PFSK-1 (cell line): ENCODE data around the gene TLR5.

Experiments used
- POLR2AphosphoS5 ChIP-seq: IDR thresholded peaks from 2 replicates; pipeline ENCODE4 v1.6.1; 2012; ENCODE audit warnings: low read depth, mild to moderate bottlenecking, control low read depth, low read length, moderate library complexity
- TF ChIP-seq, protein P1 (sequence below), 2 experiments: IDR thresholded peaks; 2 replicates each; pipeline versions ENCODE4 v1.6.1 to v1.8.0; 2011 to 2012; ENCODE audit warnings: low read depth in 2 of 2, low read length in 2 of 2, control low read depth in 1 of 2, inconsistent platforms in 1 of 2, mild to moderate bottlenecking in 1 of 2, moderate library complexity in 1 of 2; ENCODE audit not compliant: insufficient read depth in 1 of 2

DNA sequence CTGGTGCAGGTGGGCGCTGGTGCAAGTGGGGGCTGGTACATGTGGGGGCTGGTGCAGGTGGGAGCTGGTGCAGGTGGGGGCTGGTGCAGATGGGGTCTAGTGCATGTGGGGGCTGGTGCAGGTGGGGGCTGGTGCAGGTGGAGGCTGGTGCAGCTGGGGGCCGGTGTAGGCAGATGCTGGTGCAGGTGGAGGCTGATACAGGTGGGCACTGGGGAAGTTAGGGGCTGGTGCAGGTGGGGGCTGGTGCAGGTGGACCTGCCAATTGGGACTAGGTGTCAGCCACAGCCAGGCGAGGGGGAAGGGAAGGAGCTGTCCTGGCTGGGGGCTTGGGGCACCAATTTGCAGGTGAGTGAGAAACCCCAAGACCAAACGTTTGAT, 46.5 kb upstream of the TLR5 start:
- TF ChIP-seq POLR2AphosphoS5, result no peak
- TF ChIP-seq, protein P1, sequence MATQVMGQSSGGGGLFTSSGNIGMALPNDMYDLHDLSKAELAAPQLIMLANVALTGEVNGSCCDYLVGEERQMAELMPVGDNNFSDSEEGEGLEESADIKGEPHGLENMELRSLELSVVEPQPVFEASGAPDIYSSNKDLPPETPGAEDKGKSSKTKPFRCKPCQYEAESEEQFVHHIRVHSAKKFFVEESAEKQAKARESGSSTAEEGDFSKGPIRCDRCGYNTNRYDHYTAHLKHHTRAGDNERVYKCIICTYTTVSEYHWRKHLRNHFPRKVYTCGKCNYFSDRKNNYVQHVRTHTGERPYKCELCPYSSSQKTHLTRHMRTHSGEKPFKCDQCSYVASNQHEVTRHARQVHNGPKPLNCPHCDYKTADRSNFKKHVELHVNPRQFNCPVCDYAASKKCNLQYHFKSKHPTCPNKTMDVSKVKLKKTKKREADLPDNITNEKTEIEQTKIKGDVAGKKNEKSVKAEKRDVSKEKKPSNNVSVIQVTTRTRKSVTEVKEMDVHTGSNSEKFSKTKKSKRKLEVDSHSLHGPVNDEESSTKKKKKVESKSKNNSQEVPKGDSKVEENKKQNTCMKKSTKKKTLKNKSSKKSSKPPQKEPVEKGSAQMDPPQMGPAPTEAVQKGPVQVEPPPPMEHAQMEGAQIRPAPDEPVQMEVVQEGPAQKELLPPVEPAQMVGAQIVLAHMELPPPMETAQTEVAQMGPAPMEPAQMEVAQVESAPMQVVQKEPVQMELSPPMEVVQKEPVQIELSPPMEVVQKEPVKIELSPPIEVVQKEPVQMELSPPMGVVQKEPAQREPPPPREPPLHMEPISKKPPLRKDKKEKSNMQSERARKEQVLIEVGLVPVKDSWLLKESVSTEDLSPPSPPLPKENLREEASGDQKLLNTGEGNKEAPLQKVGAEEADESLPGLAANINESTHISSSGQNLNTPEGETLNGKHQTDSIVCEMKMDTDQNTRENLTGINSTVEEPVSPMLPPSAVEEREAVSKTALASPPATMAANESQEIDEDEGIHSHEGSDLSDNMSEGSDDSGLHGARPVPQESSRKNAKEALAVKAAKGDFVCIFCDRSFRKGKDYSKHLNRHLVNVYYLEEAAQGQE (IDR thresholded peaks at IDR 0.05; ENCODE audit: insufficient read depth in 1 of 2, low read depth in 2 of 2, low read length in 2 of 2), result no peak
